Testis (tissue), 2 donors: ENCODE measurements around the gene ZC3H15.

ENCODE experiments used
- CTCF ChIP-seq, 3 experiments: fragments of 450-650 bp in 2 of 3; fragments of 200-600 bp in 1 of 3; sonication (generic) in 1 of 3; IDR thresholded peaks; one replicate each; pipeline ENCODE4 v1.5.1; 2016 to 2019; ENCODE audit warnings: antibody characterized with exemption in 3 of 3, mild to moderate bottlenecking in 2 of 3, moderate library complexity in 1 of 3
- POLR2A ChIP-seq: fragments of 450-650 bp; IDR thresholded peaks from one replicate; pipeline ENCODE4 v1.6.1; 2017; ENCODE audit warnings: antibody characterized with exemption, mild to moderate bottlenecking, moderate library complexity

GRCh38 chr2:186535861-186536260, 49.8 kb downstream of the ZC3H15 start:
- no peak for TF ChIP-seq CTCF (IDR thresholded peaks at IDR 0.05)
- TF ChIP-seq POLR2A, result no peak
